H9 (cell line): ENCODE results near the gene LIPK. TPM values are rescaled to one million over a fixed set of nuclear protein-coding genes. Genes with fewer than 3 reads are reported as not detected.

Experiments
- DNase-seq: peaks from one replicate; pipeline ENCODE4 v3.0.0-alpha.2; 2017
- H2AFZ ChIP-seq: one replicate; pipeline ENCODE4 v1.6.1; 2013; ENCODE audit warnings: mild to moderate bottlenecking, low read length, control low read depth, moderate library complexity
- H2AK5ac ChIP-seq: 2 replicates; pipeline ENCODE4 v1.6.1; 2013; ENCODE audit warnings: low read length, control low read depth, mixed read lengths; ENCODE audit not compliant: insufficient read length
- H2BK120ac ChIP-seq: one replicate; pipeline ENCODE4 v1.6.1; 2013; ENCODE audit warnings: low read depth, mild to moderate bottlenecking, low read length, control low read depth, inconsistent platforms; ENCODE audit not compliant: poor library complexity, severe bottlenecking
- H2BK12ac ChIP-seq: 2 replicates; pipeline ENCODE4 v1.6.1; 2013; ENCODE audit warnings: low read length, control low read depth, mixed read lengths, low read depth; ENCODE audit not compliant: insufficient read length
- H2BK15ac ChIP-seq: 2 replicates; pipeline ENCODE4 v1.6.1; 2013; ENCODE audit warnings: low read depth, low read length, control low read depth
- H2BK20ac ChIP-seq: one replicate; pipeline ENCODE4 v1.6.1; 2013; ENCODE audit warnings: low read depth, mild to moderate bottlenecking, low read length, control low read depth, inconsistent platforms; ENCODE audit not compliant: poor library complexity, severe bottlenecking
- H2BK5ac ChIP-seq: 2 replicates; pipeline ENCODE4 v1.6.1; 2013; ENCODE audit warnings: low read length, control low read depth, mixed read lengths; ENCODE audit not compliant: insufficient read length
- H3K14ac ChIP-seq: 2 replicates; pipeline ENCODE4 v1.6.1; 2013; ENCODE audit warnings: low read length, control low read depth; ENCODE audit not compliant: insufficient read depth
- H3K18ac ChIP-seq: 2 replicates; pipeline ENCODE4 v1.6.1; 2013; ENCODE audit warnings: low read depth, mild to moderate bottlenecking, mixed read lengths, low read length, control low read depth; ENCODE audit not compliant: insufficient read length
- H3K23ac ChIP-seq: 2 replicates; pipeline ENCODE4 v1.6.1; 2013; ENCODE audit warnings: low read length, control low read depth, mixed read lengths, low read depth; ENCODE audit not compliant: insufficient read length
- H3K23me2 ChIP-seq: 2 replicates; pipeline ENCODE4 v1.6.1; 2013; ENCODE audit warnings: low read depth, mild to moderate bottlenecking, mixed read lengths, low read length, control low read depth; ENCODE audit not compliant: insufficient read length, poor library complexity, severe bottlenecking
- H3K27ac ChIP-seq: 2 replicates; pipeline ENCODE4 v1.5.1; 2013; ENCODE audit warnings: low read length, control low read depth, mixed read lengths, low read depth; ENCODE audit not compliant: insufficient read length
- H3K27me3 ChIP-seq: 2 replicates; pipeline ENCODE4 v1.6.1; 2013; ENCODE audit warnings: low read length, control low read depth, inconsistent platforms; ENCODE audit not compliant: insufficient read depth
- H3K4ac ChIP-seq: 2 replicates; pipeline ENCODE4 v1.6.1; 2013; ENCODE audit warnings: low read depth, mild to moderate bottlenecking, control low read depth, inconsistent platforms, low read length, moderate library complexity
- H3K4me1 ChIP-seq: 2 replicates; pipeline ENCODE4 v1.6.1; 2013; ENCODE audit warnings: low read length, control low read depth, inconsistent platforms; ENCODE audit not compliant: insufficient read depth
- H3K4me2 ChIP-seq: 2 replicates; pipeline ENCODE4 v1.6.1; 2013; ENCODE audit warnings: low read length, control low read depth, mixed read lengths; ENCODE audit not compliant: insufficient read length, insufficient read depth
- H3K56ac ChIP-seq: 2 replicates; pipeline ENCODE4 v1.6.1; 2013; ENCODE audit warnings: low read depth, mild to moderate bottlenecking, mixed read lengths, low read length, control low read depth; ENCODE audit not compliant: insufficient read length
- H3K79me1 ChIP-seq: 2 replicates; pipeline ENCODE4 v1.6.1; 2013; ENCODE audit warnings: low read depth, mild to moderate bottlenecking, moderate library complexity, low read length, control low read depth, inconsistent platforms; ENCODE audit not compliant: insufficient read depth, poor library complexity, severe bottlenecking
- H3K79me2 ChIP-seq: 2 replicates; pipeline ENCODE4 v1.6.1; 2013; ENCODE audit warnings: low read length, control low read depth, inconsistent platforms; ENCODE audit not compliant: insufficient read depth
- H3K9ac ChIP-seq: 2 replicates; pipeline ENCODE4 v1.6.1; 2013; ENCODE audit warnings: low read length, control low read depth, mixed read lengths; ENCODE audit not compliant: insufficient read length; ENCODE audit errors: extremely low read depth
- H3K9me3 ChIP-seq: one replicate; pipeline ENCODE4 v1.6.1; 2013; ENCODE audit warnings: low read depth, low read length, inconsistent platforms; ENCODE audit not compliant: control insufficient read depth
- H3T11ph ChIP-seq: one replicate; pipeline ENCODE4 v1.6.1; 2013; ENCODE audit warnings: mild to moderate bottlenecking, low read length, control low read depth, inconsistent platforms
- H4K20me1 ChIP-seq: one replicate; pipeline ENCODE4 v1.6.1; 2013; ENCODE audit not compliant: control insufficient read depth, insufficient read length, insufficient read depth
- H4K5ac ChIP-seq: 2 replicates; pipeline ENCODE4 v1.6.1; 2013; ENCODE audit warnings: low read depth, mild to moderate bottlenecking, mixed read lengths, low read length, control low read depth; ENCODE audit not compliant: insufficient read length
- H4K8ac ChIP-seq: replicated peaks from 2 replicates; pipeline ENCODE4 v1.6.1; 2013; ENCODE audit warnings: low read length, control low read depth, mixed read lengths, low read depth; ENCODE audit not compliant: insufficient read length
- H4K91ac ChIP-seq: 2 replicates; pipeline ENCODE4 v1.6.1; 2013; ENCODE audit warnings: low read depth, mild to moderate bottlenecking, moderate library complexity, mixed read lengths, low read length, control low read depth; ENCODE audit not compliant: insufficient read length
- H3K27ac Mint-ChIP-seq, 3 experiments: 2 replicates in 2 of 3; 3 replicates in 1 of 3; pipeline ENCODE4 v1.8.0; 2020 to 2021; ENCODE audit warnings: mixed read lengths in 3 of 3, mild to moderate bottlenecking in 1 of 3, moderate library complexity in 1 of 3
- H3K27me3 Mint-ChIP-seq: 2 replicates; pipeline ENCODE4 v1.8.0; 2021; ENCODE audit warnings: low read depth, mild to moderate bottlenecking, moderate library complexity, mixed read lengths
- H3K36me3 Mint-ChIP-seq, 3 experiments: 2 replicates in 2 of 3; 3 replicates in 1 of 3; pipeline ENCODE4 v1.8.0; 2020 to 2021; ENCODE audit warnings: low read depth in 3 of 3, mixed read lengths in 3 of 3; ENCODE audit not compliant: insufficient read depth in 1 of 3
- H3K4me1 Mint-ChIP-seq, 2 experiments: 2 replicates each; pipeline ENCODE4 v1.8.0; 2020; ENCODE audit warnings: mixed read lengths in 2 of 2
- H3K4me3 Mint-ChIP-seq, 2 experiments: 2 replicates in 1 of 2; 3 replicates in 1 of 2; pipeline ENCODE4 v1.8.0; 2020 to 2021; ENCODE audit warnings: mild to moderate bottlenecking in 2 of 2, mixed read lengths in 2 of 2, moderate library complexity in 1 of 2
- H3K9me3 Mint-ChIP-seq, 2 experiments: 2 replicates in 1 of 2; 3 replicates in 1 of 2; pipeline ENCODE4 v1.8.0; 2020; ENCODE audit warnings: mild to moderate bottlenecking in 2 of 2, mixed read lengths in 2 of 2, moderate library complexity in 1 of 2
- WGBS: extraction: QIAGEN DNeasy Blood & Tissue Kit; methylation state at CpG from one replicate; pipeline ENCODE4 v1.1.7; 2013; ENCODE audit warnings: missing lambda C conversion rate, low lambda C conversion rate, mixed read lengths; ENCODE audit not compliant: insufficient read length; ENCODE audit errors: extremely low coverage; 5-methylcytosine and 5-hydroxymethylcytosine counted together
- total RNA-seq: library from RNA; stranded (reverse); gene quantifications from 2 replicates; pipeline ENCODE4 v1.2.1, GENCODE V29; 2021
- TF ChIP-seq, protein P1 (sequence below): fragments of 200-600 bp; sonication (generic); conservative IDR thresholded peaks from 3 replicates; pipeline ENCODE4 v1.8.0; 2021; ENCODE audit warnings: antibody characterized with exemption, mild to moderate bottlenecking

Gene LIPK
- total RNA-seq, 1 experiment from 2014 or later: not detected

DNA sequence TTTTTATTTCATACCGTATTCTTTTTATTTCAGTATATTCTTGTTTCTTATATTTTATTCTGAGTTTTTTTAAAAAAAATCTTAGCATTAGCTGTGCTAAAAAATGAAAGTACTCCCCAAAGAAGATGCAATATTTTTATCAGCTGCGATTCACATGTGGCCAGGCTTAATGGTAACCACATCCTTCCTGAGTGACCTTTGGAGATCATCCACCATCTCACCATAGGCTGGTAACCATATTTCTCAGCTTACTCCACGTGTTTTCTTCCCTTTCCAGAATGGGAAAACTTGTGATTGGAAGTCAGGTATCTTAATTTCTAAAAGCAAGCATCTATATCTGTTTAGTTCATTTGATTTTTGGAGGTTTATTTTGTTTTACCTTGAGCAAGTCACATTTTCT is 77.7 kb downstream of the LIPK start:
- WGBS: no CpG with 5 or more reads among the region's 3 CpGs
- no peaks in the 10 kb centered on the region; the same call in 1 of the 2 replicates for H3K27me3 Mint-ChIP-seq
- H3K4me2 ChIP-seq: no peak overlapping the region

More for the DNA sequence above, 77.7 kb downstream of the LIPK start:
- Histone ChIP-seq H4K8ac (no peak overlapping the region), H3K9me3 (no peaks in the 10 kb centered on the region), H2BK12ac (no peak overlapping the region), H4K91ac (no peak overlapping the region), H2AFZ (no peak overlapping the region), H2BK20ac (no peak overlapping the region), H3K14ac (no peak overlapping the region), H3K9ac (no peak overlapping the region), H3K4ac (no peak overlapping the region), H3T11ph (no peak overlapping the region), H2AK5ac (no peak overlapping the region), H2BK15ac (no peak overlapping the region), H3K27ac (no peak overlapping the region), H3K4me1 (no peaks in the 10 kb centered on the region), H2BK120ac (no peak overlapping the region), H4K20me1 (no peaks in the 10 kb centered on the region), H3K79me1 (no peaks in the 10 kb centered on the region), H2BK5ac (no peak overlapping the region), H3K79me2 (no peaks in the 10 kb centered on the region), H3K23me2 (no peaks in the 10 kb centered on the region), H4K5ac (no peak overlapping the region), H3K56ac (no peak overlapping the region), H3K23ac (no peak overlapping the region), H3K18ac (no peak overlapping the region), H3K27me3 (no peaks in the 10 kb centered on the region)
- DNase-seq: no peak
- Mint-ChIP-seq H3K27ac (no peak overlapping the region), H3K9me3 (no peaks in the 10 kb centered on the region; a peak in 1 of 5 replicates), H3K4me3 (no peak overlapping the region), H3K36me3 (no peaks in the 10 kb centered on the region), H3K4me1 (peaks cover 0 to 5% of the 10 kb centered on the region in 2 experiments; a peak in 1 of 4 replicates)
- TF ChIP-seq, protein P1, sequence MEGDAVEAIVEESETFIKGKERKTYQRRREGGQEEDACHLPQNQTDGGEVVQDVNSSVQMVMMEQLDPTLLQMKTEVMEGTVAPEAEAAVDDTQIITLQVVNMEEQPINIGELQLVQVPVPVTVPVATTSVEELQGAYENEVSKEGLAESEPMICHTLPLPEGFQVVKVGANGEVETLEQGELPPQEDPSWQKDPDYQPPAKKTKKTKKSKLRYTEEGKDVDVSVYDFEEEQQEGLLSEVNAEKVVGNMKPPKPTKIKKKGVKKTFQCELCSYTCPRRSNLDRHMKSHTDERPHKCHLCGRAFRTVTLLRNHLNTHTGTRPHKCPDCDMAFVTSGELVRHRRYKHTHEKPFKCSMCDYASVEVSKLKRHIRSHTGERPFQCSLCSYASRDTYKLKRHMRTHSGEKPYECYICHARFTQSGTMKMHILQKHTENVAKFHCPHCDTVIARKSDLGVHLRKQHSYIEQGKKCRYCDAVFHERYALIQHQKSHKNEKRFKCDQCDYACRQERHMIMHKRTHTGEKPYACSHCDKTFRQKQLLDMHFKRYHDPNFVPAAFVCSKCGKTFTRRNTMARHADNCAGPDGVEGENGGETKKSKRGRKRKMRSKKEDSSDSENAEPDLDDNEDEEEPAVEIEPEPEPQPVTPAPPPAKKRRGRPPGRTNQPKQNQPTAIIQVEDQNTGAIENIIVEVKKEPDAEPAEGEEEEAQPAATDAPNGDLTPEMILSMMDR: no peak
